ENCODE results near the gene PSD2. TPM values are rescaled to one million over a fixed set of nuclear protein-coding genes. Genes with fewer than 3 reads are reported as not detected.

PSD2 gene
- total and polyA plus RNA-seq, 7 donors = 0.01 to 0.37 (median 0.04) TPM; not detected in 2

GRCh38 chr5:139804800-139805397, 9.3 kb downstream of the PSD2 start:
- intact Hi-C loops (cut with DNase I) = no loop called here
- WGBS, 3 donors = 92 to 94% (median 92%) methylated on average over 17 of the region's 17 CpGs

GRCh38 chr5:139805545-139805944, 9.9 kb downstream of the PSD2 start:
- Histone ChIP-seq H3K4me1 (no peaks in the 10 kb centered on the region), H3K27ac (no peak overlapping the region), H3K36me3 (ENCODE audit: insufficient read depth in 1 of 2, low read depth in 1 of 2) (no peaks in the 10 kb centered on the region), H3K9me3 (no peaks in the 10 kb centered on the region), H3K4me3 (no peak overlapping the region), H3K27me3 (ENCODE audit: insufficient read depth in 3 of 3, low read length in 2 of 3) (peaks cover 0 to 6% (median 1%) of the 10 kb centered on the region in 3 donors)
- 88 to 93% (median 92%) methylated on average over 2 of the region's 2 CpGs for WGBS, 3 donors
- no peak for TF ChIP-seq CTCF (IDR thresholded peaks at IDR 0.05)
- intact Hi-C loops (cut with DNase I) = no loop called here
- no peak for DNase-seq
- no peak for ATAC-seq

More at GRCh38 chr5:139804800-139805397, 9.3 kb downstream of the PSD2 start:
- H3K9me3 ChIP-seq = no peaks in the 10 kb centered on the region
- TF ChIP-seq CTCF (IDR thresholded peaks at IDR 0.05) = no peak
- H3K4me3 ChIP-seq = no peak overlapping the region
- no peak overlapping the region for H3K27ac ChIP-seq
- DNase-seq = peak in 1 of 2 donors; percentile 12
- peaks cover 0 to 6% (median 6%) of the 10 kb centered on the region in 3 donors for H3K27me3 ChIP-seq (ENCODE audit: insufficient read depth in 3 of 3, low read length in 2 of 3)
- no peaks in the 10 kb centered on the region for H3K4me1 ChIP-seq
- no peak for ATAC-seq
- no peaks in the 10 kb centered on the region for H3K36me3 ChIP-seq (ENCODE audit: insufficient read depth in 1 of 2, low read depth in 1 of 2)

- no peaks in the 10 kb centered on the region for H3K9me3 ChIP-seq
- 62 to 70% (median 69%) methylated on average over 4 of the region's 4 CpGs for WGBS, 3 donors
- H3K36me3 ChIP-seq (ENCODE audit: insufficient read depth in 1 of 2, low read depth in 1 of 2) = no peaks in the 10 kb centered on the region
- intact Hi-C loops (cut with DNase I) = no loop called here
- ATAC-seq = no peak
- H3K27ac ChIP-seq = no peak overlapping the region
- no peak overlapping the region for H3K4me3 ChIP-seq
- DNase-seq = peak in 1 of 2 donors; percentile 44
- H3K4me1 ChIP-seq = no peaks in the 10 kb centered on the region
- no peak for TF ChIP-seq CTCF (IDR thresholded peaks at IDR 0.05)
- peaks cover 0 to 5% (median 1%) of the 10 kb centered on the region in 3 donors for H3K27me3 ChIP-seq (ENCODE audit: insufficient read depth in 3 of 3, low read length in 2 of 3)
These were observed 10.5 kb downstream of the PSD2 start for GRCh38 chr5:139806111-139806510.

GRCh38 chr5:139806726-139807646, 11.4 kb downstream of the PSD2 start:
- TF ChIP-seq CTCF (IDR thresholded peaks at IDR 0.05) = no peak
- ATAC-seq = no peak
- no peaks in the 10 kb centered on the region for H3K4me1 ChIP-seq
- no peaks in the 10 kb centered on the region for H3K36me3 ChIP-seq (ENCODE audit: insufficient read depth in 1 of 2, low read depth in 1 of 2)
- WGBS, 3 donors = 63 to 64% (median 64%) methylated on average over 8 of the region's 8 CpGs
- intact Hi-C loops (cut with DNase I) = no loop called here
- DNase-seq = peak in 1 of 2 donors; percentile 26
- no peak overlapping the region for H3K4me3 ChIP-seq
- peaks cover 0 to 1% (median 0%) of the 10 kb centered on the region in 3 donors for H3K27me3 ChIP-seq (ENCODE audit: insufficient read depth in 3 of 3, low read length in 2 of 3)
- H3K27ac ChIP-seq = no peak overlapping the region
- no peaks in the 10 kb centered on the region for H3K9me3 ChIP-seq

All from psoas muscle (tissue), 8 donors.